NCI-H1048 (cell line): ENCODE measurements around the gene OSBPL5.

ENCODE experiments used
- DNase-seq: peaks from one replicate; lab custom pipeline; 2025; lab: John Stamatoyannopoulos, UW

The OSBPL5 gene

DNA sequence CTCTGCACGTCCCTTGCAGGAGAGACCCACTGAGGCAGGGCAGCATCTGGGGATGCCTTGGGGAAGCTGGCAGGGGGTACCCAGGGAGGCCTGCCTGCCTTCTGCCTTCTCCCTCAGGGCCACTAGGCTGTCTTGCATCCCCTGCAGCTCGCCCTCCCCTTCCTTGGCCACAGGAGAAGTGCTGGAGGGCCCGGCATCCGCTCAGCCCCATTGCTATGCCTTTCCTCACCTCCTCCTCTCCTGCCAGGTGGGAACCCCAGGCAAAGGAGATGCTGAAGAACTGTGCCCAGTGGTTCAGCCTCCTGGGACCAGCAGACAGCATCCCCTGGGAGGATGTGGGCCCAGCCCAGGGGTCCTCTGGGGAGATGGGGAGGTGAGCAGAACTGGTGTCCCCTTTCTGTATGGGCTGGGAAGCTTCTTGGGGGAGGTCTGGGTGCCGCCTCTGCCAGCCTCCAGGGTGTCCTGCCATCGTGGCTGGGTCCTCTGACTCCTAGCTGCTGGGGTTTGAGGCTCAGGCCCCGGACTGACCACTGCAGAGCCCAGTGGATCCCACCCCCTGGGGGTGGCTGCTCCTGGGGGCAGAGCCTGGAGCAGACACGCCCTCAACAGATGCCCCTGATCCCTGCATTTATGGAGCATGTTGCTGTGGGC is 32.9 kb upstream of the OSBPL5 start:
- no peak for DNase-seq

DNA sequence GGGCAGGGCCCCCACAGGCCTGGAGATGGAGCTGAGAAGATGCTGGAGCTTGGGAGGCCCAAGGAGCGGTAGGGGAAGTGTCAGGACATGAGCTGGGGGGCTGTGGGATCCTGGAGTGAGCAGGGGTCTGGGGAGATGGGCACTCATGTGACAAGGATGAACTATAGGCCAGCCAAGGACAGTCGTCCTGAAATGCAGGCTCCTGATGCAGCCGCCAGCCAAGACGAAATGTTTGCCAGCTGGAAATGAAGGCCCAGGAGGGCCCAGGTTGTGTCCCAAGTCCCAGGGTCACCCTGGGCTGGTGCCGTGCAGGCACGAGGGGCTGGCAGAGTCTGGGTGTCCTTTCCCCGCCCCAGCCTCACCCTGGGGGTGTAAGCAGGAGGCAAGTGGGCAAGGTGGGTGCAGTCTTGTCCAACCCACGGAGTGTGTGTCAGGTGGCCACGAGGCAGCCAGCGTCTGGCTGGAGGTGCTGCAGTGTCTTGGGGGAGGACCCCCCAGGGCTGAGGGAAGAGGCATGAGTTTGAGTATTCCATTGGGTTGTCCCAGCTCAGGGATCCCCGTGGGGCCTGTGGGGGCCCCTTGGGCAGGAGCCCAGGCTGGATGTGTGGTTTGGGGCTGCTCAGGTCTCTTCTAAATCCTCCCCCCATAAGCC is 32.1 kb upstream of the OSBPL5 start:
- no peak for DNase-seq

DNA sequence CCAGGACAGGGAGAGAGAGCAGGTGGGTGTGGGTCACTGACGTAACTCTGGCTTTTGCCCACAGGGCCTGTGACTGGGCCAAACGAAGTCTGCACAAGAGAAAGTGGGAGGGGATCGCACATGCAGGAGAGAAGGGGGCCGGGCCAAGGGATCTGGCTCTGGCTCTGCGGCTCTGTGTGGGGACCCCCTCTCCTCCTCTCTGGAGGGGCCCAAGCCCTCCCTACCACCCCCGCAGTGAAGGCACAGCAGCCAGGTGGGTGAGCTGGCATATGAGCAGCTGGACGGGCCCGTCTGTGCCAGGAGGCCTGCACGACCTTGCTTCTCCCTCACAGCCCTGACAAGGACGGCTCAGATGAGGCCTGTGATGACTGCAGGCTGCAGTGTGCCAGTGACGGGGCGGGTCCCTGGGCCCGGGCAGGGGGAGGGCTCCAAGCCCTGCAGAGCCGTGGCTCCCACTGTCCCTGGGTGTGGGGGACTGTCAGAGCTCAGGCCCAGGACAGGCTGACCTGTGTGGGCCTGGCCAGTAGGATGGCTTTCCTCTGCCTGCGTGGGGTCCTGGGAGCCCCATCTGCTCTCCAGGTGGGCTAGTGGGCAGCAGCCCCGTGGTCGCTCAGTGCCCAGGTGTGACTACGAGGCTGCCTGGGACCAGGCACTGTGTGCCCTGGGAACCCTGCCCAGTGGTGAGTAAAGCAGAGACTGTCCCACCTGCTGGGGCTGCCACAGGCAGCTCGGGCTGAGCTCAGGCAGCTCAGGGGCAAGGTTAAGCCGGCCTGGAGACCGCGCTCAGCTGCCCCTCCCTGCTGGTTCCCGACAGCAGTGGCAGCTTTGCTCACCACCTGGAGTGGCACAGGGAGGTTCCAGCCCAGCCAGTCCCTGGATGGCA is 31.3 kb upstream of the OSBPL5 start:
- no peak for DNase-seq

DNA sequence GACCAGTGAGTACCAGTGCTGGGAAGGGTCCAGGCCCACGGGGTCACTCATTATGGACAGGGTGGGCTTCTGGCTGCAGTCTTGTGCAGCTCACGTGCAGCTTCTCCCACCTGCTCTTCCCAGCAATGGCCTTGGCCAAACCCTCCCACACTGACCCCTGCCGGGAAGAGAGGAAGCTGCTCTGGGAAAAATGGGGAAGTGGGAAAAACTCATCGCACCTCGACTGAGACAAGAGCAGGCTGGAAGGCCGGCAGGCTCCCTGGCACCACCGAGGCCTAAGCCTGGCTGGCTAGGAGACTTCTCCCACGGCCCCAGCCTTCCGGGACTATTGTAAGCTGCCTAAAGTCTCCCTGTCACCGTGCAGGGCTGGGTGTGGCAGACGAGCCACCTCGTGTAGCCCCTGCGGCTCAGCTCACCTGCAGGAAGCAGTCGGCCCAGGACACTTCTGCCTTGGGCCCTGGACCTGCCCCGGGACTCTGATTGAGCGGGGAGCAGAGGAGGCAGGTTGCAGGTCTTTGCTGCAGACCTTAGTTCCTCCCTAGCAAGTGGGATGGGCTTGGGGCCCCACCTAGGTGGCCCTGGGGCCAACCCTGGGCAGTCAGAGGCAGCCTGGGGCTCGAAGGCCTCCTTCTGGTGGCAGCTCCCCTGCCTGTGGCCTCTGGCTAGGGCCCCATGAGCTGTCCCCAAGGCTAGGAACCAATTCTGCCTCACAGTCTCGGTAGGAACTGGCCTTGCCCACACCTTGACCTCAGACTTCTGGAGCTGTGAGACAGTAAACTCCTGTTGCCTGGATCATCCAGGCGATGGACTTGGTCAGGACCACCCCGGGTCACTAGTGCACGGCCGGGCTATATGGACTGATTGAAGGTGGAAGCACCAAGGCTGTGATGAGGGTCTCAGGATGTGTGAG is 30.4 kb upstream of the OSBPL5 start:
- DNase-seq, result no peak

- DNase-seq, result no peak
Observed at GRCh38 chr11:3194016-3194816, 29.1 kb upstream of the OSBPL5 start.

- DNase-seq, result no peak
Observed at GRCh38 chr11:3193373-3194015, 28.4 kb upstream of the OSBPL5 start.

DNA sequence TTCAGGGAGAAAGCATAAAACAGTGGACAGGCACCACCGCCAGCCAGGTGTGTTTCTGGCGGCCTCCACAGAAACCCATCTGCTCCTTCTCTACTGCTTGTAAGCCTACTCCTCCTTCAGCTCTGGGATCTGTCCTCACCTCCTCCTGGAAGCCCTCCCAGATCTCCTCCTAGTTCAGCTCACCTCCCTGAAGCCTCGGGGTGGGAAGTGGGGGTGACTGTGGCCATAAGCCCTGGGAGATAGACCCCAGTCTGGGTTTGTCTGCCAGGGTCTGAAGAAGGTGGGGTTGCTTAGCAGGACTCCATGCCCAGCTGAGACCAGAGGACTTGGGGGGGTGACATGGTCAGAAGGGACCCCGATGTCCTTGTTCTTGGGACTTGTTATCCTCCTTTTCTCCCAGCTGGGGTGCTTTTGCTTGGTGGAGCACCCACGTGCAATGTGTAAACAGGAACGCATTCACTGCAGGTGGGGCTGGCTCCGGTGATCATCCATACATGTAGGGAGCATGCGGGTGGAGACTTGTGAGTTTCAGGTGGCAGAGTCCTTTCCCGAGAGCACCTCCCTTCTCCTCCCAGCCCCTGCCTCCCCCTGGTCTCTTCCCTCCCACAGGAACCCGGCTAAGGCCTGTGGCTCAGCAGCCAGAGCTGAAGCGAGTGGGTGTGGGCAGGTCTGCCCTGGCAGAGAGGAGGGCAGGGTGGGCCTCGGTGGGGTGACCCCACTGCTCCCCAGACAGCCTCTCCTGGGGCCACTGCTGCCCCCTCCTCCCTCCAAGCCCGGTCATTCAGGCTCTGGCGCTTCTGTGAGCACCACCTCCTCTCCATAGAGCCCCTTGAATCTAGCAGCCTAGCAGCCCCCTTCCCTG is 27.6 kb upstream of the OSBPL5 start:
- no peak for DNase-seq

DNA sequence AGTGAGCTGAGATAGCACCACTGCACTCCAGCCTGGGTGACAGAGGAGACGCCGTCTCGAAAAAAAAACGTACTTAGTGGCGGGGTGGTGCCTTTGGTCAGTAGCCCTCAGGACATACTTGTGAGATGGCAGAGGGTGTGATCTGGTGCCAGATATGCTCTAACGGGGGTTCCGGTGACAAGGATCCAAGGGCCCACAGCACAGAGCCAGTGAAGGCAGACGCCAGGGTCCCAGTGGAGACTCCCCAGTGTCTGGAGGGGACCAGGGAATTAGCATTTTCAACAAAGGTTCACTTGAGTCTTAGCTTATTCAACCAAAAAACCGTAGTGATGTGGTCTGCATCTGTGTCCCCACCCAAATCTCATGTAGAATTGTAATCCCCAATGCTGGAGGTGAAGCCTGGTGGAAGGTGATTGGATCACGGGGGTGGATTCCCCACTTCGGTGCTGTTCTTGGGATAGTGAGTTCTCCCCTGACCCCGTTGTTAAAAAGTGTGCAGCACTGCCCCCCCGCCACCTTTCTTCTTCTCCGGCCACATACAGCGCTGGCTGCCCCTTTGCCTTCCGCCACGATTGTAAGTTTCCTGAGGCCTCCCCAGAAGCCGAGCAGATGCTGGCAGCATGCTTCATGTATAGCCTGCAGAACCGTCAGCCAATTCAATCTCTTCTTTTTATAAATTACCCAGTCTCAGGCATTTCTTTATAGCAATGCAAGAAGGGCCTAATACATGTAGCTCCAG is 26.6 kb upstream of the OSBPL5 start:
- no peak for DNase-seq

GRCh38 chr11:3190600-3190999 is 25.5 kb upstream of the OSBPL5 start:
- DNase-seq, result no peak

DNA sequence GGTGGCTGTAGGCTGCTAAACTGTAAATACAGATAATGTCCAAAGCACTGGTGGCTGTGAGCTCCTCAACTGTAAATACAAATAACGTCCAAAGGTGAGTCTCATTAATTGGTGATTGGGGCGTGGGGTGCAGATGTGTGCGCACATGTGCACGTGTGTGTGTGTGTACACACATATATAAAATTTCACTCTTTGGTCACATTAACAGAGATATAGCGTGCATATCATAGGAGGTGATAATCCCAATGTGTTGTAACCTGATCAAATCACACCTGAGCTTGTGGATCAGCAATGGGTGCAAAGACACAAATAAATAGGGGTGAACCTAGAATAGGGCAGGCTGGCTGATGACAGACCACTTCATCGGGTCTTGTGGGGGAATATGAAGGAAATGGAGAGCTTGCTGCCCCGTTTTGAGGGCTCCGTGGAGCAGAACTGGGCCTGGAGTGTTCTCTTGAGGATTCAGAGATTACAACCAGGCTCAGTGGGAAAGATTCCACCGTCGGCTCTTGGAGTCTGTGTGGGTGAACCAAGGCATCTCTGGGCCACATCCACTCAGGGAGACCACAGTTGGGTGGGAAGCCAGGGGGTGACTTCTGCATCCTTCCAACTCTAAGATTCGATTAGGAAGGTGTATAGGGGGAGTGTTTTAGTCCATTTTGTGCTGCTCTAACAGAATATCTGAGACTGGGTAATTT is 24.9 kb upstream of the OSBPL5 start:
- DNase-seq, result no peak

GRCh38 chr11:3189196-3189843 is 24.2 kb upstream of the OSBPL5 start:
- no peak for DNase-seq

DNA sequence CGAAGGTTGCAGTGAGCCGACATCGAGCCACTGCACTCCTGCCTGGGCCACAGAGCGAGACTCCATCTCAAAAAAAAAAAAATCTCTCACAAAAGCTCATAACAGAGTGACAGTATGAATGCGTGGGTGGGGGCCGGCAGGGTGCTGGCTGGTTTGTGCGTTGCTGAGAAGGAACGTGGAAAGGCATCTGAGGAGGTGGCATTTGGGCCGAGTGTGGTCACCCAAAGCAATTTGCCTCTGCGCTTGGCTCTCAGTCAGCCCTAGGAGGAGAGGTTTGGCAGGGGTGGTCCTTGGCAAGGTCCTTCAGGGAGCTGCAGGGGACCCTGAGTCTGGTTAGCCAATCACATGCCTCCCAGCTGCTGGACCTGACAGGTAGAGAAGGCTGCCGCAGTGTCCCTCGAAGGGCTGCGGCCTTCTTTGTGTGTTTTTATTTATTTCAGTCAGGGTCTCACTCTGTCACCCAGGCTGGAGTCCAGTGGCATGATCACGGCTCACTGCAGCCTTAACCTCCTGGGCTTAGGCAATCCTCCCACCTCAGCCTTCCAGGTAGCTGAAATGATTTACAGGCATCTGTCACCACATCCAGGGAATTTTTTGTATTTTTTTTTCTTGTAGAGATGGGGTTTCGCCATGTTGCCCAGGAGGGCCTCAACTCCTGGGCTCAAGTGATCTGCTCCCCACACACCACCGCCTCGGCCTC is 23.5 kb upstream of the OSBPL5 start:
- DNase-seq, result no peak

DNA sequence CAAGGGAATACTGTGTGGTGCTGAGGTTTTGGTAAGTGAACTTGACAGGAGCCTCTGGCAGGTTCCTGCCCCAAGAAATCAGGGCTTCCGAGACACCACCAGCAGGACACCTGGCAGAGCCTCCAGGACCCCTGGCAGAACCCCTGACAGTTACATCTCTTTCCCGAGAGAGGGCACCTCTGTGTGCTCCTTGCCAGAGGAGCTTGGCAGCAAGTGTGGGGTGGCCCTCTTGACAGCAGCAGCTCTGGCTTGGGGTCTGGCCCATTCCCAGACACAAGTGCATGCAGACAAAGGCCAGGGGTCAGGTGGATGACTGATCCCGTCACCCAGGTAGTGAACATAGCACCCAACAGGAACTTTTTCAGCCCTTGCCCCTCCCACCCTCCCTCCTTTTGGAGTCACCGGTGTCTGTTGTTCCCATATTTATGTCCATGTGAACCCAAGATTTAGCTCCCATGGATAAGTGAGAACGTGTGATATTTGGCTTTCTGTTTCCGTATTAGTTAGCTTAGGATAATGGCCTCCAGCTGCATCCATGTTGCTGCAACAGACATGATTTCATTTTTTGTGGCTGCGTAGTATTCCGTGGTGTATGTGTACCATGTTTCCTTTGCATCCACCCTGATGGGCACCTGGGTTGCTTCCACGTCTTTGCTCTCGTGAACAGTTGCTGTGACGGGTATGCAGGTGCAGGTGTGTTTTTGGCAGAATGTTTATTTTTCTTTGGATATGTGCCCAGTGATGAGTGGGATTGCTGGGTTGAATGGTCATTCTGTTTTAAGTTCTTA is 21.2 kb upstream of the OSBPL5 start:
- DNase-seq, result no peak

- no peak for DNase-seq
Observed at GRCh38 chr11:3184732-3185347, 19.7 kb upstream of the OSBPL5 start.

- no peak for DNase-seq
Observed at GRCh38 chr11:3183523-3183922, 18.4 kb upstream of the OSBPL5 start.

GRCh38 chr11:3182462-3182852 is 17.3 kb upstream of the OSBPL5 start:
- DNase-seq, result no peak
